Measurements from ENCODE around the gene MEI1. TPM values are rescaled to one million over a fixed set of nuclear protein-coding genes. Genes with fewer than 3 reads are reported as not detected.

Gene MEI1
- total RNA-seq, 1 donor from 2014 or later, result 0.64 TPM

DNA sequence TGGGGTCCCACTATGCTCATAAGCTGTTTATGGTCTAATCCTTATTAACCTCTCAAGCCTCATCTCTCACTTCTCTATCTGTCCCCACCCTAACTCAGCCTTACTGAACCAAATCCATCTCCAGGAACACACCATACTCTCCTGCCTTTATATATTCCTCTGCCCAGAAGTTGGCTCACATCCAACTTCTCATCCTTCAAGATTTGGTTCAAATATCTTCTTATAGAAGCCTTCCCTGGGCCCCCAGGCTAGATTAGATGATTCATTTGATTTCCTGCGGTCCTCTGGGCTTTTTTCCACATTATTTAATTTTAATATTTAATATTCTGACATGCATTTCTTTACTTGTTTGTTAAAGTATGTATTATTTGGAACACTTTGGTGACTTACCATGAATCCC is 23.2 kb downstream of the MEI1 start:
- Mint-ChIP-seq H3K36me3 (ENCODE audit: low read depth, unreplicated experiment) (no peaks in the 10 kb centered on the region), H3K4me3 (ENCODE audit: unreplicated experiment) (no peak overlapping the region), H3K27me3 (ENCODE audit: low read depth, unreplicated experiment) (peaks cover 10% of the 10 kb centered on the region), H3K9me3 (ENCODE audit: unreplicated experiment) (no peaks in the 10 kb centered on the region), H3K4me1 (ENCODE audit: low read depth, unreplicated experiment) (no peaks in the 10 kb centered on the region), H3K27ac (ENCODE audit: unreplicated experiment) (no peak overlapping the region)
- no peaks in the 10 kb centered on the region for H4K20me1 ChIP-seq (ENCODE audit: insufficient read depth, low read length)
- H3K27ac ChIP-seq (ENCODE audit: low read depth, low read length), result no peak overlapping the region
- H3K9ac ChIP-seq (ENCODE audit: low read length), result no peak overlapping the region
- no peaks in the 10 kb centered on the region for H3K36me3 ChIP-seq (ENCODE audit: insufficient read depth, low read length)
- no peak overlapping the region for H3K4me3 ChIP-seq (ENCODE audit: insufficient read depth, low read depth, low read length)
- TF ChIP-seq, protein P1, sequence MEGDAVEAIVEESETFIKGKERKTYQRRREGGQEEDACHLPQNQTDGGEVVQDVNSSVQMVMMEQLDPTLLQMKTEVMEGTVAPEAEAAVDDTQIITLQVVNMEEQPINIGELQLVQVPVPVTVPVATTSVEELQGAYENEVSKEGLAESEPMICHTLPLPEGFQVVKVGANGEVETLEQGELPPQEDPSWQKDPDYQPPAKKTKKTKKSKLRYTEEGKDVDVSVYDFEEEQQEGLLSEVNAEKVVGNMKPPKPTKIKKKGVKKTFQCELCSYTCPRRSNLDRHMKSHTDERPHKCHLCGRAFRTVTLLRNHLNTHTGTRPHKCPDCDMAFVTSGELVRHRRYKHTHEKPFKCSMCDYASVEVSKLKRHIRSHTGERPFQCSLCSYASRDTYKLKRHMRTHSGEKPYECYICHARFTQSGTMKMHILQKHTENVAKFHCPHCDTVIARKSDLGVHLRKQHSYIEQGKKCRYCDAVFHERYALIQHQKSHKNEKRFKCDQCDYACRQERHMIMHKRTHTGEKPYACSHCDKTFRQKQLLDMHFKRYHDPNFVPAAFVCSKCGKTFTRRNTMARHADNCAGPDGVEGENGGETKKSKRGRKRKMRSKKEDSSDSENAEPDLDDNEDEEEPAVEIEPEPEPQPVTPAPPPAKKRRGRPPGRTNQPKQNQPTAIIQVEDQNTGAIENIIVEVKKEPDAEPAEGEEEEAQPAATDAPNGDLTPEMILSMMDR (IDR thresholded peaks at IDR 0.05; ENCODE audit: insufficient read depth, low read depth, low read length), result no peak
- no peak for TF ChIP-seq EZH2 (IDR thresholded peaks at IDR 0.05; ENCODE audit: insufficient read depth, low read length)
- no peaks in the 10 kb centered on the region for H3K4me1 ChIP-seq (ENCODE audit: insufficient read depth, low read length)
- DNase-seq (ENCODE audit: low read depth) (no peak), FAIRE-seq (no peak)
- H3K9me3 ChIP-seq (ENCODE audit: insufficient read depth, low read depth, low read length), result no peaks in the 10 kb centered on the region
- no peak overlapping the region for H3K4me2 ChIP-seq (ENCODE audit: low read length)
- H3K79me2 ChIP-seq (ENCODE audit: insufficient read depth, low read length), result no peaks in the 10 kb centered on the region
- no peak overlapping the region for H2AFZ ChIP-seq (ENCODE audit: low read depth, low read length)
- no peaks in the 10 kb centered on the region for H3K27me3 ChIP-seq (ENCODE audit: insufficient read depth, low read length)

DNA sequence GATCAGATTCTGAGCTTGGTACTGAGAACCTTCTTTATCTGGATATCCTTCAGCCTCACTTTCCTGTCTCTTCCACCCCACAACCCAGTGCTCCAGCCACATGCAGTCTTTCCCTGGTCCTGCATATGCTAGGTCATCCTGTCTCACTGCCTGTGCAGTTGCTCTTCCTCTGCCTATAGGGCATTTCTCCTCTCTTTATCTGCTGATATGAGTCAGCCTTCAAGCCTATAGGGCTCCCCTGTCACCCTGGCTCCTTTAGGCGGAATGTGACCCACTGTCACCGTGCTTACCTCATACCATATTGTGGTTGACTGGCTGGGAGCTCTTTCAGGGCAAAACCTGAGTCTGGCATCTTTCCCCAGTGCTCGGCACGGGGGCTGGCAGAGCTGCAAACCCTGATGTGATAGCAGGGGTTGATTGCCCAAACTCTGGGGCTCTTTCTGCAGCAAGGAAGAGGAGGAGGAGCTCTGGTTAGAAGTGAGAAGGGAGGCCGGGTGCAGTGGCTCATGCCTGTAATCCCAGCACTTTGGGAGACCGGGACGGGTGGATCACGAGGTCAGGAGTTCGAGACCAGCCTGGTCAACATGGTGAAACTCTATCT is 26.3 kb downstream of the MEI1 start:
- peaks cover 17% of the 10 kb centered on the region for H3K27me3 Mint-ChIP-seq (ENCODE audit: low read depth, unreplicated experiment)
- Histone ChIP-seq H3K9me3 (ENCODE audit: insufficient read depth, low read depth, low read length) (no peaks in the 10 kb centered on the region), H3K4me1 (ENCODE audit: insufficient read depth, low read length) (no peaks in the 10 kb centered on the region), H3K79me2 (ENCODE audit: insufficient read depth, low read length) (no peaks in the 10 kb centered on the region), H3K27ac (ENCODE audit: low read depth, low read length) (no peak overlapping the region), H3K36me3 (ENCODE audit: insufficient read depth, low read length) (no peaks in the 10 kb centered on the region), H3K9ac (ENCODE audit: low read length) (no peak overlapping the region), H3K4me2 (ENCODE audit: low read length) (no peak overlapping the region), H3K27me3 (ENCODE audit: insufficient read depth, low read length) (no peaks in the 10 kb centered on the region), H2AFZ (ENCODE audit: low read depth, low read length) (no peak overlapping the region), H3K4me3 (ENCODE audit: insufficient read depth, low read depth, low read length) (no peak overlapping the region), H4K20me1 (ENCODE audit: insufficient read depth, low read length) (no peaks in the 10 kb centered on the region)
- no peak overlapping the region for H3K4me3 Mint-ChIP-seq (ENCODE audit: unreplicated experiment)
- DNase-seq (ENCODE audit: low read depth) (no peak), FAIRE-seq (no peak)
- no peaks in the 10 kb centered on the region for H3K36me3 Mint-ChIP-seq (ENCODE audit: low read depth, unreplicated experiment)
- no peak overlapping the region for H3K27ac Mint-ChIP-seq (ENCODE audit: unreplicated experiment)
- H3K9me3 Mint-ChIP-seq (ENCODE audit: unreplicated experiment), result no peaks in the 10 kb centered on the region
- no peaks in the 10 kb centered on the region for H3K4me1 Mint-ChIP-seq (ENCODE audit: low read depth, unreplicated experiment)
- TF ChIP-seq, protein P1 (IDR thresholded peaks at IDR 0.05; ENCODE audit: insufficient read depth, low read depth, low read length), result no peak
- no peak for TF ChIP-seq EZH2 (IDR thresholded peaks at IDR 0.05; ENCODE audit: insufficient read depth, low read length)

GRCh38 chr22:41731609-41732008 is 32.3 kb downstream of the MEI1 start:
- TF ChIP-seq, protein P1 (IDR thresholded peaks at IDR 0.05; ENCODE audit: insufficient read depth, low read depth, low read length), result no peak
- TF ChIP-seq EZH2 (IDR thresholded peaks at IDR 0.05; ENCODE audit: insufficient read depth, low read length), result no peak

More at GRCh38 chr22:41731609-41732008, 32.3 kb downstream of the MEI1 start:
- no peak for DNase-seq (ENCODE audit: low read depth)
- Mint-ChIP-seq H3K4me3 (ENCODE audit: unreplicated experiment) (no peak overlapping the region), H3K4me1 (ENCODE audit: low read depth, unreplicated experiment) (no peaks in the 10 kb centered on the region), H3K9me3 (ENCODE audit: unreplicated experiment) (no peaks in the 10 kb centered on the region), H3K27me3 (ENCODE audit: low read depth, unreplicated experiment) (peaks cover 18% of the 10 kb centered on the region), H3K27ac (ENCODE audit: unreplicated experiment) (no peak overlapping the region), H3K36me3 (ENCODE audit: low read depth, unreplicated experiment) (no peaks in the 10 kb centered on the region)
- no peak overlapping the region for H3K9ac ChIP-seq (ENCODE audit: low read length)
- H3K4me3 ChIP-seq (ENCODE audit: insufficient read depth, low read depth, low read length), result no peak overlapping the region
- H3K36me3 ChIP-seq (ENCODE audit: insufficient read depth, low read length), result no peaks in the 10 kb centered on the region
- no peaks in the 10 kb centered on the region for H3K79me2 ChIP-seq (ENCODE audit: insufficient read depth, low read length)
- no peaks in the 10 kb centered on the region for H3K4me1 ChIP-seq (ENCODE audit: insufficient read depth, low read length)
- no peak for FAIRE-seq
- H3K27ac ChIP-seq (ENCODE audit: low read depth, low read length), result no peak overlapping the region
- no peaks in the 10 kb centered on the region for H3K9me3 ChIP-seq (ENCODE audit: insufficient read depth, low read depth, low read length)
- no peak overlapping the region for H3K4me2 ChIP-seq (ENCODE audit: low read length)
- no peak overlapping the region for H2AFZ ChIP-seq (ENCODE audit: low read depth, low read length)
- no peaks in the 10 kb centered on the region for H3K27me3 ChIP-seq (ENCODE audit: insufficient read depth, low read length)
- H4K20me1 ChIP-seq (ENCODE audit: insufficient read depth, low read length), result no peaks in the 10 kb centered on the region
